Measurements from ENCODE around the gene TDP2. TPM values are rescaled to one million over a fixed set of nuclear protein-coding genes. Genes with fewer than 3 reads are reported as not detected.

Gene TDP2
- total and polyA plus RNA-seq, 8 donors, result 18.7 to 112 (median 27.5) TPM

- H3K27me3 ChIP-seq, result no peaks in the 10 kb centered on the region
- no peaks in the 10 kb centered on the region for H3K36me3 ChIP-seq
- no peak for TF ChIP-seq POLR2AphosphoS5 (IDR thresholded peaks at IDR 0.05)
- no peak for TF ChIP-seq POLR2A (IDR thresholded peaks at IDR 0.05)
- TF ChIP-seq EP300 (IDR thresholded peaks at IDR 0.05), result no peak
- no peak for TF ChIP-seq CTCF (IDR thresholded peaks at IDR 0.05)
- no peak overlapping the region for H3K4me3 ChIP-seq
- no peak for DNase-seq
- peaks cover 0 to 16% (median under 1%) of the 10 kb centered on the region in 4 donors for H3K4me1 ChIP-seq
- intact Hi-C loops (cut with DNase I; ENCODE audit: low total_unique reads), result no loop called here
- H3K27ac ChIP-seq, result no peak overlapping the region
- peaks cover 0 to 3% (median 0%) of the 10 kb centered on the region in 4 donors for H3K9me3 ChIP-seq
These were observed 30.0 kb downstream of the TDP2 start for GRCh38 chr6:24636681-24637080.

GRCh38 chr6:24632573-24632972, 34.1 kb downstream of the TDP2 start:
- Histone ChIP-seq H3K4me3 (no peak overlapping the region), H3K4me1 (peaks cover 0 to 16% (median 4%) of the 10 kb centered on the region in 4 donors), H3K36me3 (no peaks in the 10 kb centered on the region), H3K9me3 (peaks cover 0 to 3% (median 0%) of the 10 kb centered on the region in 4 donors), H3K27me3 (no peaks in the 10 kb centered on the region), H3K27ac (no peak overlapping the region)
- DNase-seq, result no peak
- no peak for TF ChIP-seq EP300 (IDR thresholded peaks at IDR 0.05)
- no peak for TF ChIP-seq CTCF (IDR thresholded peaks at IDR 0.05)
- no peak for TF ChIP-seq POLR2A (IDR thresholded peaks at IDR 0.05)
- no peak for TF ChIP-seq POLR2AphosphoS5 (IDR thresholded peaks at IDR 0.05)
- intact Hi-C loops (cut with DNase I; ENCODE audit: low total_unique reads), result no loop called here
- 8 to 41% (median 26%) methylated on average over 1 of the region's 1 CpG for WGBS, 5 donors

GRCh38 chr6:24631671-24632070, 35.0 kb downstream of the TDP2 start:
- no peak for DNase-seq
- Histone ChIP-seq H3K27ac (no peak overlapping the region), H3K9me3 (peaks cover 0 to 3% (median 0%) of the 10 kb centered on the region in 4 donors), H3K4me1 (peaks cover 0 to 16% (median 4%) of the 10 kb centered on the region in 4 donors), H3K27me3 (no peaks in the 10 kb centered on the region), H3K4me3 (no peak overlapping the region), H3K36me3 (no peaks in the 10 kb centered on the region)
- WGBS, 5 donors, result 43 to 78% (median 61%) methylated on average over 5 of the region's 5 CpGs
- no peak for TF ChIP-seq POLR2A (IDR thresholded peaks at IDR 0.05)
- TF ChIP-seq EP300 (IDR thresholded peaks at IDR 0.05), result no peak
- no peak for TF ChIP-seq POLR2AphosphoS5 (IDR thresholded peaks at IDR 0.05)
- no peak for TF ChIP-seq CTCF (IDR thresholded peaks at IDR 0.05)
- intact Hi-C loops (cut with DNase I; ENCODE audit: low total_unique reads), result no loop called here

- no peak overlapping the region for H3K27ac ChIP-seq
- H3K27me3 ChIP-seq, result no peaks in the 10 kb centered on the region
- 41 to 64% (median 47%) methylated on average over 5 of the region's 5 CpGs for WGBS, 5 donors
- TF ChIP-seq POLR2A (IDR thresholded peaks at IDR 0.05) (no peak), CTCF (IDR thresholded peaks at IDR 0.05) (no peak), POLR2AphosphoS5 (IDR thresholded peaks at IDR 0.05) (no peak), EP300 (IDR thresholded peaks at IDR 0.05) (no peak)
- intact Hi-C loops (cut with DNase I; ENCODE audit: low total_unique reads), result no loop called here
- H3K9me3 ChIP-seq, result peaks cover 0 to 3% (median 0%) of the 10 kb centered on the region in 4 donors
- peaks cover 0 to 16% (median 4%) of the 10 kb centered on the region in 4 donors for H3K4me1 ChIP-seq
- H3K4me3 ChIP-seq, result no peak overlapping the region
- no peak for DNase-seq
- no peaks in the 10 kb centered on the region for H3K36me3 ChIP-seq
These were observed 35.7 kb downstream of the TDP2 start for GRCh38 chr6:24630856-24631505.

Measured in stomach (tissue), 9 donors.